Renal cortical epithelial cell (primary cell): Measurements from ENCODE around the gene NVL. TPM values are rescaled to one million over a fixed set of nuclear protein-coding genes. Genes with fewer than 3 reads are reported as not detected.

Source experiments
- total RNA-seq: library from RNA; depleted of rRNA; stranded (reverse); fragments of >200 nt; gene quantifications from 2 replicates; pipeline ENCODE4 v1.2.3, GENCODE V29; 2014

Gene NVL
- total RNA-seq, 1 donor from 2014 or later, result 32.1 TPM

Other genes starting within 250 kb of the NVL start
- 59.5 and 83.0 TPM in 2 replicates for gene FBXO28, start 216.1 kb downstream of the NVL start, total RNA-seq
- 157 and 261 TPM in 2 replicates for gene DEGS1, start 146.9 kb downstream of the NVL start, total RNA-seq
- 77.0 and 122 TPM in 2 replicates for gene CNIH4, start 26.7 kb upstream of the NVL start, total RNA-seq
- 57.5 and 150 TPM in 2 replicates for gene WDR26, start 104.6 kb upstream of the NVL start, total RNA-seq